Thyroid gland (tissue), 4 donors: ENCODE data around the gene TCHP. TPM values are rescaled to one million over a fixed set of nuclear protein-coding genes. Genes with fewer than 3 reads are reported as not detected.
"Not testable (repeated sequence)": the region's sequence is repeated elsewhere in the genome, so short reads cannot be mapped to it uniquely, and the experiment has no call there.

ENCODE experiments used
- DNase-seq, 2 donors: peaks; one replicate each; pipeline ENCODE4 v3.0.0-alpha.2; 2019
- H3K27ac ChIP-seq, 3 donors: fragments of 200-600 bp; sonication (generic); 1 replicate in 2 of 3; 2 replicates in 1 of 3; pipeline ENCODE4 v1.5.1; 2016 to 2019; ENCODE audit warnings: mild to moderate bottlenecking in 1 of 3, moderate library complexity in 1 of 3
- H3K27me3 ChIP-seq: fragments of 200-600 bp; sonication (generic); one replicate; pipeline ENCODE4 v1.5.1; 2019
- H3K36me3 ChIP-seq, 2 donors: fragments of 200-600 bp; sonication (generic); one replicate each; pipeline ENCODE4 v1.5.1; 2016 to 2019
- H3K4me1 ChIP-seq, 2 donors: fragments of 200-600 bp; sonication (generic); one replicate each; pipeline ENCODE4 v1.5.1; 2017 to 2019
- H3K4me3 ChIP-seq, 3 donors: fragments of 200-600 bp; sonication (generic); replicated peaks in 1 of 3; 1 replicate in 2 of 3; 2 replicates in 1 of 3; pipeline ENCODE4 v1.5.1; 2016; ENCODE audit warnings: mild to moderate bottlenecking in 1 of 3
- H3K9me3 ChIP-seq: fragments of 200-600 bp; sonication (generic); one replicate; pipeline ENCODE4 v1.5.1; 2017
- POLR2A ChIP-seq, 2 donors: fragments of 450-650 bp; IDR thresholded peaks; one replicate each; pipeline ENCODE4 v1.6.1; 2017; ENCODE audit warnings: antibody characterized with exemption in 2 of 2, mild to moderate bottlenecking in 2 of 2, moderate library complexity in 1 of 2
- WGBS, 2 donors: methylation state at CpG; one replicate each; pipeline ENCODE4 v1.1.5; 2017; 5-methylcytosine and 5-hydroxymethylcytosine counted together
- intact Hi-C: fragments of 100-400 bp; cut with DNase I; formaldehyde crosslinking; loops from one replicate; pipeline ENCODE4 v1.15.1; 2023
- total RNA-seq, 4 donors: library from RNA; depleted of rRNA; stranded (reverse); fragments of >200 nt; gene quantifications; one replicate each; pipeline ENCODE4 v1.2.3, GENCODE V29; 2016
- TF ChIP-seq, protein P1 (sequence below), 6 experiments: fragments of 200-600 bp in 3 of 6; fragments of 450-650 bp in 3 of 6; sonication (generic) in 3 of 6; IDR thresholded peaks; one replicate each; pipeline ENCODE4 v1.5.1; 2016 to 2019; ENCODE audit warnings: antibody characterized with exemption in 6 of 6, mild to moderate bottlenecking in 2 of 6, inconsistent platforms in 1 of 6, moderate library complexity in 1 of 6

Gene TCHP
- total RNA-seq, 4 donors from 2014 or later = 16.4 to 25.8 (median 24.3) TPM

DNA sequence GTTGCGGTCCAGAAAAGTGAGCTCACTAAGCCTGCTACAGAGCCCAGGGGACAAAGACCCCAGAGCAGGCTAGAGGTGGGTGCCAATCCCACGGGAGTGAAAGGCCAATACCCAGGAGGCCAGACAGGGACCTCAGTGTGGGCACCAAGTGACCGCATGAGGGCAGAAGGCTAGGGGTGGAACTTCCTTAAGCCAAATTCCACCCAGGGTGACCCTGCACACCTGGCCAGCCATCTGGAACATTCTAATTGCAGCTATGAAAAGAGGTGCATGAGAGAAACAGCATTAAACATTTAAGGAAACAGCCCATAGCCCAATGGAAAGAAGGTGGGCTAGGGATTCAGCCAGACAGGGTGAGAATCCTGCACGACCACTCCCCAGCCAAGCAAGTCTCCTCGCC lies 39.1 kb upstream of the TCHP start:
- peak; percentile 27 to 52 for DNase-seq
- Histone ChIP-seq H3K4me3 (no peak overlapping the region), H3K27ac (peak overlapping the region in 2 of 3 donors; percentile 61 to 85), H3K36me3 (peaks cover 11 to 12% of the 10 kb centered on the region in 2 donors), H3K27me3 (no peaks in the 10 kb centered on the region), H3K4me1 (peaks cover 38 to 55% of the 10 kb centered on the region in 2 donors), H3K9me3 (no peaks in the 10 kb centered on the region)
- TF ChIP-seq, protein P1, sequence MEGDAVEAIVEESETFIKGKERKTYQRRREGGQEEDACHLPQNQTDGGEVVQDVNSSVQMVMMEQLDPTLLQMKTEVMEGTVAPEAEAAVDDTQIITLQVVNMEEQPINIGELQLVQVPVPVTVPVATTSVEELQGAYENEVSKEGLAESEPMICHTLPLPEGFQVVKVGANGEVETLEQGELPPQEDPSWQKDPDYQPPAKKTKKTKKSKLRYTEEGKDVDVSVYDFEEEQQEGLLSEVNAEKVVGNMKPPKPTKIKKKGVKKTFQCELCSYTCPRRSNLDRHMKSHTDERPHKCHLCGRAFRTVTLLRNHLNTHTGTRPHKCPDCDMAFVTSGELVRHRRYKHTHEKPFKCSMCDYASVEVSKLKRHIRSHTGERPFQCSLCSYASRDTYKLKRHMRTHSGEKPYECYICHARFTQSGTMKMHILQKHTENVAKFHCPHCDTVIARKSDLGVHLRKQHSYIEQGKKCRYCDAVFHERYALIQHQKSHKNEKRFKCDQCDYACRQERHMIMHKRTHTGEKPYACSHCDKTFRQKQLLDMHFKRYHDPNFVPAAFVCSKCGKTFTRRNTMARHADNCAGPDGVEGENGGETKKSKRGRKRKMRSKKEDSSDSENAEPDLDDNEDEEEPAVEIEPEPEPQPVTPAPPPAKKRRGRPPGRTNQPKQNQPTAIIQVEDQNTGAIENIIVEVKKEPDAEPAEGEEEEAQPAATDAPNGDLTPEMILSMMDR (IDR thresholded peaks at IDR 0.05) = peak in 2 of 6 experiments; percentile 14 to 27
- TF ChIP-seq POLR2A (IDR thresholded peaks at IDR 0.05) = no peak
- WGBS, 2 donors = 78 to 87% methylated on average over 5 of the region's 5 CpGs
- intact Hi-C loops = no loop called here

DNA sequence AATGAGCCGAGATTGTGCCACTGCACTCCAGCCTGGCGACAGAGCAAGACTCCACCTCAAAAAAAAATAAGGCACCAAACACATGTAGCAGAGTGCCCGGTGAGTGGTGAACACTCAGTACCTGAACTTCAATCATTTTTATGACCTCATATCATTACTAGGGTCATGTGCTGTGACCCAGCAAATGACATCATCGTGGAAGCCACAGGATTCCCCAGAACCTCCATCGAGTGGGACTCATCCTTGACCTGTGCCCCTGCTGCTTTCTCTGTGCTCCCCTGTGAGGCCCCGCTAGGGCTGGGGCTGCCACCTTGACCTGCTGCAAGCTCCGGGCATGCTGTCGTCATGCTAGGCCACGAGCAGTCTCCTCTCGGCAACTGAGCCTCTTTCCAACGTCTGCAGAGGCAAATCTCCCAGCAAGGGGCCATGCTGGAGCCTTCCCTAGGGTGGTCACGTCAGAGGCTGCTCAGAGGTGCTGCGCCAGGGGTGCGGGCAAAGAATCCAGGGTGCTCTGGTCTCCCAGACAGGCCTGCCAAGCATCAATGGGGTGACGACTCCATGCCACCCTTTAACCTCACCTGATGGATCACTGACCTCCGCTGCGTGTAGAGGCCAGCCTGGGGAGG lies 38.3 kb upstream of the TCHP start:
- intact Hi-C loops = no loop called here
- WGBS, 2 donors = 84 to 96% methylated on average over 3 to 8 of the region's 17 CpGs
- no peaks in the 10 kb centered on the region for H3K27me3 ChIP-seq

DNA sequence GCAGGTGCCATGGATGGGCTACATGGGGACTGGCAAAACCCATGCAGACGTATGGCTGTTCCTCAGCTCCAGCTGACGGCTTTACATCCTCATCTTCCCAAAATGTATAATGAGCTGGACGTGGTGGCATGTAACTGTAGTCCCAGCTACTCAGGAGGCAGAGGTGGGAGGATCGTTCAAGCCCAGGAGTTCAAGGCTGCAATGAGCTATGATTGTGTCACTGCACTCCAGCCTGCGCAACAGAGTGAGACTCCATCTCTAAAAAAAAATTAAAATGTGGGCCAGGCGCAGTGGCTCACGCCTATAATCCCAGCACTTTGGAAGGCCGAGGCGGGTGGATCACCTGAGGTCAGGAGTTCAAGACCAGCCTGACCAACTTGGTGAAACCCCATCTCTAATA lies 37.6 kb upstream of the TCHP start:
- Histone ChIP-seq H3K4me1 (peaks cover 38 to 59% of the 10 kb centered on the region in 2 donors), H3K27ac (peak overlapping the region in 2 of 3 donors; percentile 61 to 85)
- H3K4me3 ChIP-seq, DNase-seq, H3K36me3 ChIP-seq, H3K27me3 ChIP-seq, intact Hi-C loops, H3K9me3 ChIP-seq: not testable (repeated sequence)
- 93 to 95% methylated on average over 9 of the region's 9 CpGs for WGBS, 2 donors

More for the DNA sequence above, 38.3 kb upstream of the TCHP start:
- TF ChIP-seq, protein P1 (IDR thresholded peaks at IDR 0.05) = no peak
- TF ChIP-seq POLR2A (IDR thresholded peaks at IDR 0.05) = no peak
- Histone ChIP-seq H3K4me1 (peaks cover 38 to 59% of the 10 kb centered on the region in 2 donors), H3K9me3 (no peaks in the 10 kb centered on the region), H3K36me3 (peaks cover 10 to 12% of the 10 kb centered on the region in 2 donors), H3K27ac (peak overlapping the region in 2 of 3 donors; percentile 61 to 85), H3K4me3 (no peak overlapping the region)
- DNase-seq = no peak

DNA sequence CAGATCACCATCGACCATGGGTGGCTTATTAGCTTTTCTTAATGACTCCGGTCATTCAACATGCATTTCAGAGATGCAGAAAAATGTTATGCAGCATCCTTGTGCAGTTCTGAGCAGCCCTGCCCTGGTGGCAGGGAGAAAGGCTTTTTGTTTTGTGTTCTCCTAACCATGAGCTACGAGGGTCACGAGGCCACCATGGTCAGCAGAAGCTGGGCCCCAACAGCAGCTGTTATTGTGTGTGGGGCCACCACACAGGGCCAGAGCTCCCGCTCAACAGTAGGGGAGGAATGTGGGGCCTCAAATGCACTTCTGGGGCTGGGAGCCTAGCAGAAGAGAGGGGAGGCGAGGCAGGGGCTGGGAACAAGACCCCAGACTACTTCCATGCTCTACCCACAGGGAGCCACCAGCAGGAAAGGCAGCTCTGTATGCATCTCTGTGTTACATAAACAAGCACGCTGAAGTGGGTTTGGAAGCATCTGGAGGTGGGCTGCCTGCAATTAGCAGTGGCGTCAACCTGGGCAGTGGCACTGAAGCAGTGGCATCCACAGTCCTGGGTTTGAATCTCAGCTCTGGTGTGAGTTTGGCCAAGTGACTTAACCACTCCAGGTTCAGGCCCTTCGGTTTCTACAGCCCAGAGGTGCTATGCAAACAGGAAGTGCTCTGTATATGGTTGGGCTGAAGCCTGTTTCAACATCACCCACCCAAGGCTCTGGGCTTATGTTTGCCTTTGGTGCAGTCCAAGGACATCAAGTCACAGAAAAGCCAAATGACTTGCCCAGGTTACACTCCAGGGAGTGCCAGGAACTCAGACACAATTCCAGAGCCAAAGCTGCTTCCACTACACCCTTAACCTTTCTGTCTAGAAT lies 36.0 kb upstream of the TCHP start:
- H3K27me3 ChIP-seq = no peaks in the 10 kb centered on the region
- H3K4me3 ChIP-seq = no peak overlapping the region
- intact Hi-C loops = no loop called here
- 64 to 76% methylated on average over 9 of the region's 9 CpGs for WGBS, 2 donors
- H3K27ac ChIP-seq = peak overlapping the region; percentile 77 to 85 (median 78)
- no peaks in the 10 kb centered on the region for H3K36me3 ChIP-seq
- H3K9me3 ChIP-seq = no peaks in the 10 kb centered on the region
- TF ChIP-seq POLR2A (IDR thresholded peaks at IDR 0.05) = peak in 1 of 2 donors; percentile 10
- TF ChIP-seq, protein P1 (IDR thresholded peaks at IDR 0.05) = no peak
- peak; percentile 57 to 76 for DNase-seq
- peaks cover 38 to 59% of the 10 kb centered on the region in 2 donors for H3K4me1 ChIP-seq

DNA sequence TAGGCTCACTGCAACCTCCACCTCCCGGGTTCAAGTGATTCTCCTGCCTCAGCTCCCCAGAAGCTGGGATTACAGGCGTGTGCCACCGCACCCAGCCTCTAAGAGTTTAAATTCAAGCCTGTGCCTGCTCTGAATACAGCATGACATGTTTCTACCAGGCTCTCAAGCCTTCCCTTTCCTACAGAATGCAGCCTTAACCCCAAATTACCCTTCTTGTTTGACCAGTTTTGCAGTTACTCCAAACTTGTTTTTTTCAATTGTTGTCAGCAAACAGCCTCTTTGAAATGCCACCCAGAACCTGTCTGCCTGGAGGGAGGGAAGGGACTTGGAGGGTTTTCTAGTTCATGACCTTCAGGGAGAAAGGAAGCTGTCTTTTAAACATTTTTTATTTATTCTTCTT lies 35.2 kb upstream of the TCHP start:
- no peak for DNase-seq
- peak overlapping the region; percentile 74 to 85 (median 77) for H3K27ac ChIP-seq
- WGBS, 2 donors = 30 to 44% methylated on average over 3 of the region's 3 CpGs
- peaks cover 38 to 59% of the 10 kb centered on the region in 2 donors for H3K4me1 ChIP-seq
- TF ChIP-seq, protein P1 (IDR thresholded peaks at IDR 0.05) = no peak
- TF ChIP-seq POLR2A (IDR thresholded peaks at IDR 0.05) = no peak
- H3K4me3 ChIP-seq = no peak overlapping the region
- no peaks in the 10 kb centered on the region for H3K36me3 ChIP-seq
- H3K9me3 ChIP-seq = no peaks in the 10 kb centered on the region
- H3K27me3 ChIP-seq = no peaks in the 10 kb centered on the region
- intact Hi-C loops = no loop called here
